ENCODE results near the gene PHETA1.

Gene PHETA1

GRCh38 chr12:111407377-111408115 is 38.7 kb upstream of the PHETA1 start:
- Histone ChIP-seq H4K20me1 (ENCODE audit: insufficient read depth, low read length) (peaks cover 54% of the 10 kb centered on the region), H3K9me3 (ENCODE audit: insufficient read depth, low read length) (no peaks in the 10 kb centered on the region), H3K4me1 (ENCODE audit: low read length) (peaks cover 47% of the 10 kb centered on the region), H3K4me3 (ENCODE audit: low read length) (peak overlapping the region; percentile 88), H3K9ac (ENCODE audit: low read length) (peak overlapping the region; percentile 87), H2AFZ (ENCODE audit: low read depth, low read length) (no peak overlapping the region), H3K27me3 (ENCODE audit: low read depth, low read length) (peaks cover 5% of the 10 kb centered on the region; the same call in 1 of the 2 replicates), H3K79me2 (ENCODE audit: low read length) (peaks cover 63% of the 10 kb centered on the region), H3K27ac (ENCODE audit: low read length) (peak overlapping the region; percentile 12; the same call in 1 of the 2 replicates), H3K36me3 (replicated peaks; ENCODE audit: low read depth, low read length) (no peaks in the 10 kb centered on the region), H3K4me2 (ENCODE audit: low read length) (peak overlapping the region; percentile 92)
- TF ChIP-seq EZH2phosphoT487 (IDR thresholded peaks at IDR 0.05; ENCODE audit: low read depth): no peak
- no peak for TF ChIP-seq CTCF (IDR thresholded peaks at IDR 0.05; ENCODE audit: low read depth, low read length)

GRCh38 chr12:111406474-111407376 is 37.8 kb upstream of the PHETA1 start:
- H2AFZ ChIP-seq (ENCODE audit: low read depth, low read length): no peak overlapping the region
- peaks cover 44% of the 10 kb centered on the region for H3K4me1 ChIP-seq (ENCODE audit: low read length)
- H3K9ac ChIP-seq (ENCODE audit: low read length): peak overlapping the region; percentile 87
- peak overlapping the region; percentile 88 for H3K4me3 ChIP-seq (ENCODE audit: low read length)
- TF ChIP-seq CTCF (IDR thresholded peaks at IDR 0.05; ENCODE audit: low read depth, low read length) (no peak), EZH2phosphoT487 (IDR thresholded peaks at IDR 0.05; ENCODE audit: low read depth) (0 out of 2 replicates have a peak, but pooled peaks have one; percentile 56)
- peak overlapping the region; percentile 57 for H3K27ac ChIP-seq (ENCODE audit: low read length)
- no peaks in the 10 kb centered on the region for H3K9me3 ChIP-seq (ENCODE audit: insufficient read depth, low read length)
- H3K4me2 ChIP-seq (ENCODE audit: low read length): peak overlapping the region; percentile 92
- peaks cover 57% of the 10 kb centered on the region for H3K79me2 ChIP-seq (ENCODE audit: low read length)
- no peaks in the 10 kb centered on the region for H3K36me3 ChIP-seq (replicated peaks; ENCODE audit: low read depth, low read length)
- peaks cover 5% of the 10 kb centered on the region; the same call in 1 of the 2 replicates for H3K27me3 ChIP-seq (ENCODE audit: low read depth, low read length)
- H4K20me1 ChIP-seq (ENCODE audit: insufficient read depth, low read length): peaks cover 46% of the 10 kb centered on the region

GRCh38 chr12:111405859-111406473 is 37.1 kb upstream of the PHETA1 start, which contains the start of gene SH2B3:
Gene SH2B3, plus strand, starts transcription at chr12:111405923. Its CDS starts 12,223 bp downstream, at chr12:111418146.
- Histone ChIP-seq H3K27ac (ENCODE audit: low read length) (peak within 1 kb of the TSS; percentile 89), H3K4me2 (ENCODE audit: low read length) (peak within 1 kb of the TSS; percentile 96), H4K20me1 (ENCODE audit: insufficient read depth, low read length) (peaks cover 38% of the 10 kb centered on the region), H2AFZ (ENCODE audit: low read depth, low read length) (no peak within 1 kb of the TSS), H3K36me3 (replicated peaks; ENCODE audit: low read depth, low read length) (no peaks in the 10 kb centered on the region), H3K27me3 (ENCODE audit: low read depth, low read length) (peaks cover 5% of the 10 kb centered on the region; the same call in 1 of the 2 replicates), H3K4me1 (ENCODE audit: low read length) (peaks cover 44% of the 10 kb centered on the region), H3K4me3 (ENCODE audit: low read length) (peak within 1 kb of the TSS; percentile 88), H3K9ac (ENCODE audit: low read length) (peak within 1 kb of the TSS; percentile 87), H3K9me3 (ENCODE audit: insufficient read depth, low read length) (no peaks in the 10 kb centered on the region), H3K79me2 (ENCODE audit: low read length) (peaks cover 50% of the 10 kb centered on the region)
- TF ChIP-seq EZH2phosphoT487 (IDR thresholded peaks at IDR 0.05; ENCODE audit: low read depth) (no peak), CTCF (IDR thresholded peaks at IDR 0.05; ENCODE audit: low read depth, low read length) (no peak)
